Heart left ventricle (tissue), 13 donors: ENCODE results near the gene JSRP1.

Experiments used
- POLR2A ChIP-seq, 2 donors: fragments of 450-650 bp; IDR thresholded peaks; one replicate each; pipeline ENCODE4 v1.6.1; 2017; ENCODE audit warnings: antibody characterized with exemption in 2 of 2, mild to moderate bottlenecking in 2 of 2, moderate library complexity in 2 of 2
- TF ChIP-seq, protein P1 (sequence below), 12 donors: fragments of 200-600 bp; sonication (generic) in 4 of 12; IDR thresholded peaks; one replicate each; pipeline versions ENCODE4 v1.5.0 to v1.8.0; 2018 to 2022; ENCODE audit warnings: antibody characterized with exemption in 12 of 12, mild to moderate bottlenecking in 5 of 12
- donor health status: ischemic (EF 13 %, LVEDD 7.1; RV severe dilation, severe dysfunction).
- donor health status: DM: no; HTN: yes; CAD: no.
- donor health status: DM: no; HTN: no; CAD: no.
- donor health status: ischemic (EF 25% LVEDD 6.9; RV normal size, moderate dysfunction).
- donor health status: ischemic (EF 25% LVEDD 5.7; RV mildly dilated, moderate dysfunction).
- donor health status: ischemic (EF 35%, LVEDD 5.7; RV mildly dilated, moderate dysfunction).
- donor health status: nonischemic (EF 11% LVEDD 7.7; RV severe dilation, severe dysfunction).
- donor health status: DM: yes; HTN: yes; CAD: no.
- donor health status: PGD.
- donor health status: ischemic (EF 29% LVEDD 5.4; RV normal size, mild dysfunction).
- donor health status: nonischemic (EF 23%, LVEDD 6.1; RV moderate dilation, normal function).

DNA sequence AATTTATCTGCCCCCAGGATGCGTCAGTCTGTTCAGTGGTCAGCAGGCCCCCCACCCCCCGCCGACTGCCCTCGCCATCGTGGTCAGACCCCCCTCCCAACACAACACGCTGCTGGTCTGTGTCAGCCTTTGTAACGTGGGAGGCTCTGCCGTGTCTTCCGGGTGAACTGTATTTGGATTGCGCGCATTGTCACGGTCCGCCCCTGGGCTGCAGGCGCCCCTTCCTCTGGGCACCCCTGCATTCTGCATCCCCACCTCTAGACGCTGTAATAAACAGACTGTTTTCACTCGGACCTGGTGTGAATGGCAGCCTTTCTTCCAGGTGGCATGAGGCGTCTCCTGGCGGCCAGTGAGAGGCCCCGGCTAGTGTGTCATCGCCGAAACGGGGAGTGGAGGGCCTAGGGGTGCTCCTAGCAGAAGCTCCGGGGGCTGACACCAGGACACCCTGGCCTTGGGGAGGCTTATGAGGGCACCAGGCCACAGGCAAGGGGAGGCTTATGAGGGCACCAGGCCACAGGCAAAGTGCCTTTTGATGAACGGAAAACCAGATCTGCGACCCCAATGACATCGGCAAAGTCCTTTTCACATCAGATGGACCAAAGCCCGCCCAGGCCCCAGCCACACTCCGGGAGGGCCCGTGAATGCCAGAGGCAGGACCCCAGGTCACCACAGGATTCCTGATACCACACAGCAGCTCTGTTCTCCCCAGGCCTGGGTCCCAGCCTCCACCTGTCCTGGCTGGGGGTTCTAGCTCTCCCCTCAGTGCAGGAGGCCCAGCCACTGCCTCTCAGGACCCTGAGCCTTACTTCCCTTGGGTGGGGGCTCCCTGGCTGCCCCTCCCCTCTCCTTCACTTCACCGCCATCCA is 23.7 kb downstream of the JSRP1 start:
- TF ChIP-seq, protein P1, sequence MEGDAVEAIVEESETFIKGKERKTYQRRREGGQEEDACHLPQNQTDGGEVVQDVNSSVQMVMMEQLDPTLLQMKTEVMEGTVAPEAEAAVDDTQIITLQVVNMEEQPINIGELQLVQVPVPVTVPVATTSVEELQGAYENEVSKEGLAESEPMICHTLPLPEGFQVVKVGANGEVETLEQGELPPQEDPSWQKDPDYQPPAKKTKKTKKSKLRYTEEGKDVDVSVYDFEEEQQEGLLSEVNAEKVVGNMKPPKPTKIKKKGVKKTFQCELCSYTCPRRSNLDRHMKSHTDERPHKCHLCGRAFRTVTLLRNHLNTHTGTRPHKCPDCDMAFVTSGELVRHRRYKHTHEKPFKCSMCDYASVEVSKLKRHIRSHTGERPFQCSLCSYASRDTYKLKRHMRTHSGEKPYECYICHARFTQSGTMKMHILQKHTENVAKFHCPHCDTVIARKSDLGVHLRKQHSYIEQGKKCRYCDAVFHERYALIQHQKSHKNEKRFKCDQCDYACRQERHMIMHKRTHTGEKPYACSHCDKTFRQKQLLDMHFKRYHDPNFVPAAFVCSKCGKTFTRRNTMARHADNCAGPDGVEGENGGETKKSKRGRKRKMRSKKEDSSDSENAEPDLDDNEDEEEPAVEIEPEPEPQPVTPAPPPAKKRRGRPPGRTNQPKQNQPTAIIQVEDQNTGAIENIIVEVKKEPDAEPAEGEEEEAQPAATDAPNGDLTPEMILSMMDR (IDR thresholded peaks at IDR 0.05) = no peak
- TF ChIP-seq POLR2A (IDR thresholded peaks at IDR 0.05) = no peak
